Measurements from ENCODE around the gene SLU7. TPM values are rescaled to one million over a fixed set of nuclear protein-coding genes. Genes with fewer than 3 reads are reported as not detected.

Gene SLU7
- total and polyA plus RNA-seq, 2 donors (not counting 1 experiment from before 2014, with no cell fraction given): 47.1 to 79.4 TPM

- Histone ChIP-seq H3K36me3 (ENCODE audit: control insufficient read depth, insufficient read depth, low read length) (no peaks in the 10 kb centered on the region), H4K20me1 (ENCODE audit: control insufficient read depth, extremely low read depth, insufficient read depth, low read length) (no peaks in the 10 kb centered on the region), H2AFZ (ENCODE audit: low read length) (peak overlapping the region; percentile 96), H3K4me1 (ENCODE audit: control insufficient read depth, extremely low read depth, insufficient read depth, low read length) (peaks cover 8% of the 10 kb centered on the region), H3K27me3 (ENCODE audit: control insufficient read depth, insufficient read depth, low read length) (no peaks in the 10 kb centered on the region), H3K9me3 (ENCODE audit: control insufficient read depth, insufficient read depth, low read depth, low read length) (no peaks in the 10 kb centered on the region), H3K4me2 (ENCODE audit: extremely low read depth, insufficient read depth, low read length) (peak overlapping the region; percentile 96), H3K27ac (ENCODE audit: insufficient read depth, low read length) (no peak overlapping the region), H3K79me2 (ENCODE audit: control insufficient read depth, insufficient read depth, low read length) (no peaks in the 10 kb centered on the region), H3K9ac (ENCODE audit: insufficient read depth, low read length) (peak overlapping the region; percentile 60), H3K4me3 (replicated peaks in 1 of 4; ENCODE audit: control extremely low read depth in 1 of 4, insufficient read depth in 1 of 4, low read depth in 3 of 4, low read length in 4 of 4) (peak overlapping the region; percentile 45 to 77 (median 71))
- TF ChIP-seq EZH2 (IDR thresholded peaks at IDR 0.05; ENCODE audit: low read length, missing control alignments) (no peak), CTCF (conservative IDR thresholded peaks at IDR 0.05 in 1 of 2, IDR thresholded peaks at IDR 0.05 in 1 of 2; ENCODE audit: low read depth in 1 of 2, low read length in 2 of 2) (no peak)
- DNase-seq (ENCODE audit: low read depth in 2 of 2): no peak
Measured at GRCh38 chr5:160370713-160371034, 48.2 kb downstream of the SLU7 start.

DNA sequence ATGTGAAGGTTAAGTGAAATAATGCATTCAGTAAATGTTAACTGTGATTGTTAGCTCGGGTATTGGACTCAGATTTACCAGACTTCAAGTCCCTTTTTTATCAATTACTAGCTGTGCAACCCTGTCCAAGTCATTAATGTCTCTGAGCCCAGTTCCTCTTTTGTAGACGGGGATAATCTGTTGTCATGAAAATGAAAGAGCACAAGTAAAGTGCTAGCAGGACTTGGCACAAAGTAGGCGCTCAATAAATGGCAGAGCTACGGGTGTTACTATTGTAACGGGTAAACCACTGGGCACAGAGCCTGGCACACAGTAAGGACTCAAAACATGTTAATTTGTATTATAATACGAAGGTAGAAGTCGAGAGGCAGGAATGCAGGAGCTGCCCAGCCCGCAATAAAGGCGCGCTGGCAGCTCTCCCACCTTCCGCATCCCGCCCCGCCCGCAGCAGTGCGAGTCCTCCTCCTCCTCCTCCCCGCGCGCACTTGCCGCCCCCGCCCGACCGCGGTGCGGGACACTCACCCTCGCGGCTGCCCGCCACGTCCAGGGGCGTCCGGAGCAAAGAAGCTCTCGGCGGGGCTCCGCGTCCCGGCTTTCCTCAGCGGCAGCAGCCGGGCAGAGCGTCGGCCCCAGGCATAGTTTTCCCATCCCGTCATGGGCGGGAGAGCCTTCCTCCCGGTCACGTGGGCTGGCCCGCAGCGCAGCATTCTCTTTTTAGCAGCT, 48.7 kb downstream of the SLU7 start, which contains the start of gene C1QTNF2:
TSS of gene C1QTNF2 (minus strand) at position 637 of the 723 bp plus-strand sequence. CDS start 15,615 bp downstream, outside the sequence.
- peak within 1 kb of the TSS; percentile 65 for H3K27ac ChIP-seq (ENCODE audit: insufficient read depth, low read length)
- H2AFZ ChIP-seq (ENCODE audit: low read length): peak within 1 kb of the TSS; percentile 96
- H3K79me2 ChIP-seq (ENCODE audit: control insufficient read depth, insufficient read depth, low read length): no peaks in the 10 kb centered on the region
- H3K9ac ChIP-seq (ENCODE audit: insufficient read depth, low read length): peak within 1 kb of the TSS; percentile 60
- no peaks in the 10 kb centered on the region for H3K9me3 ChIP-seq (ENCODE audit: control insufficient read depth, insufficient read depth, low read depth, low read length)
- no peaks in the 10 kb centered on the region for H3K27me3 ChIP-seq (ENCODE audit: control insufficient read depth, insufficient read depth, low read length)
- H3K4me2 ChIP-seq (ENCODE audit: extremely low read depth, insufficient read depth, low read length): peak within 1 kb of the TSS; percentile 96
- H3K36me3 ChIP-seq (ENCODE audit: control insufficient read depth, insufficient read depth, low read length): no peaks in the 10 kb centered on the region
- H3K4me1 ChIP-seq (ENCODE audit: control insufficient read depth, extremely low read depth, insufficient read depth, low read length): peaks cover 8% of the 10 kb centered on the region
- TF ChIP-seq EZH2 (IDR thresholded peaks at IDR 0.05; ENCODE audit: low read length, missing control alignments): no peak
- DNase-seq (ENCODE audit: low read depth in 2 of 2): peak; percentile 63 to 78
- no peaks in the 10 kb centered on the region for H4K20me1 ChIP-seq (ENCODE audit: control insufficient read depth, extremely low read depth, insufficient read depth, low read length)
- H3K4me3 ChIP-seq (replicated peaks in 1 of 4; ENCODE audit: control extremely low read depth in 1 of 4, insufficient read depth in 1 of 4, low read depth in 3 of 4, low read length in 4 of 4): peak within 1 kb of the TSS; percentile 64 to 77 (median 71)

GRCh38 chr5:160367885-160368284, 51.0 kb downstream of the SLU7 start:
- no peaks in the 10 kb centered on the region for H3K27me3 ChIP-seq (ENCODE audit: control insufficient read depth, insufficient read depth, low read length)
- TF ChIP-seq EZH2 (IDR thresholded peaks at IDR 0.05; ENCODE audit: low read length, missing control alignments) (no peak), CTCF (conservative IDR thresholded peaks at IDR 0.05 in 1 of 2, IDR thresholded peaks at IDR 0.05 in 1 of 2; ENCODE audit: low read depth in 1 of 2, low read length in 2 of 2) (no peak)
- H3K36me3 ChIP-seq (ENCODE audit: control insufficient read depth, insufficient read depth, low read length): no peaks in the 10 kb centered on the region

More at GRCh38 chr5:160367885-160368284, 51.0 kb downstream of the SLU7 start:
- H4K20me1 ChIP-seq (ENCODE audit: control insufficient read depth, extremely low read depth, insufficient read depth, low read length): no peaks in the 10 kb centered on the region
- H3K4me3 ChIP-seq (replicated peaks in 1 of 4; ENCODE audit: control extremely low read depth in 1 of 4, insufficient read depth in 1 of 4, low read depth in 3 of 4, low read length in 4 of 4): no peak overlapping the region
- no peak overlapping the region for H3K27ac ChIP-seq (ENCODE audit: insufficient read depth, low read length)
- no peaks in the 10 kb centered on the region for H3K79me2 ChIP-seq (ENCODE audit: control insufficient read depth, insufficient read depth, low read length)
- H2AFZ ChIP-seq (ENCODE audit: low read length): no peak overlapping the region
- no peak overlapping the region for H3K4me2 ChIP-seq (ENCODE audit: extremely low read depth, insufficient read depth, low read length)
- DNase-seq (ENCODE audit: low read depth in 2 of 2): no peak
- peaks cover 8% of the 10 kb centered on the region for H3K4me1 ChIP-seq (ENCODE audit: control insufficient read depth, extremely low read depth, insufficient read depth, low read length)
- no peak overlapping the region for H3K9ac ChIP-seq (ENCODE audit: insufficient read depth, low read length)
- no peaks in the 10 kb centered on the region for H3K9me3 ChIP-seq (ENCODE audit: control insufficient read depth, insufficient read depth, low read depth, low read length)
